Neural cell (in vitro differentiated cells): Measurements from ENCODE around the gene ABCC9. TPM values are rescaled to one million over a fixed set of nuclear protein-coding genes. Genes with fewer than 3 reads are reported as not detected.

Experiments
- H2AFZ ChIP-seq: fragments of 200-600, 300-800 bp; sonication (generic), shearing (Covaris generic); 2 replicates; pipeline ENCODE4 v1.6.0; 2014; ENCODE audit warnings: low read depth, mild to moderate bottlenecking, antibody characterized with exemption, low read length, moderate library complexity
- H3F3A ChIP-seq: fragments of 200-600 bp; shearing (Covaris generic); 2 replicates; pipeline ENCODE4 v1.6.1; 2016; ENCODE audit warnings: mild to moderate bottlenecking, moderate library complexity, mixed read lengths, antibody characterized with exemption, low read length; ENCODE audit not compliant: insufficient read depth, poor library complexity, severe bottlenecking
- H3K27ac ChIP-seq: fragments of 200-600, 300-800 bp; sonication (generic), shearing (Covaris generic); 2 replicates; pipeline ENCODE4 v1.5.1; 2014; ENCODE audit warnings: mild to moderate bottlenecking, low read length, moderate library complexity
- H3K27me3 ChIP-seq: fragments of 300-800, 200-600 bp; sonication (generic), shearing (Covaris generic); 2 replicates; pipeline ENCODE4 v1.6.0; 2014; ENCODE audit warnings: mild to moderate bottlenecking, low read depth, low read length, moderate library complexity; ENCODE audit not compliant: insufficient read depth
- H3K36me3 ChIP-seq: fragments of 300-800, 200-600 bp; sonication (generic), shearing (Covaris generic); 2 replicates; pipeline ENCODE4 v1.5.1; 2014; ENCODE audit warnings: mild to moderate bottlenecking, antibody characterized with exemption, low read length, moderate library complexity; ENCODE audit not compliant: insufficient read depth
- H3K4me2 ChIP-seq: fragments of 300-800, 200-600 bp; sonication (generic), shearing (Covaris generic); 2 replicates; pipeline ENCODE4 v1.6.0; 2014; ENCODE audit warnings: mild to moderate bottlenecking, low read length
- H3K4me3 ChIP-seq: fragments of 300-800, 200-600 bp; sonication (generic), shearing (Covaris generic); 2 replicates; pipeline ENCODE4 v1.5.1; 2014; ENCODE audit warnings: mild to moderate bottlenecking, low read length, moderate library complexity
- H3K79me2 ChIP-seq: fragments of 200-600 bp; shearing (Covaris generic); replicated peaks from 2 replicates; pipeline ENCODE4 v1.6.0; 2014; ENCODE audit warnings: mild to moderate bottlenecking, low read length, moderate library complexity; ENCODE audit not compliant: insufficient read depth
- H3K9ac ChIP-seq: fragments of 300-800, 200-600 bp; sonication (generic), shearing (Covaris generic); 2 replicates; pipeline ENCODE4 v1.6.1; 2016; ENCODE audit warnings: mild to moderate bottlenecking, low read length, mixed read lengths
- H3K9me2 ChIP-seq: fragments of 200-600 bp; shearing (Covaris generic); 2 replicates; pipeline ENCODE4 v1.6.1; 2016; ENCODE audit warnings: mild to moderate bottlenecking, low read length, mixed read lengths; ENCODE audit not compliant: insufficient read depth
- H3K9me3 ChIP-seq: fragments of 200-600, 300-800 bp; sonication (generic), shearing (Covaris generic); 2 replicates; pipeline ENCODE4 v1.6.1; 2016; ENCODE audit warnings: mild to moderate bottlenecking, mixed run types, low read length, moderate library complexity, mixed read lengths
- H4K20me1 ChIP-seq: fragments of 200-600 bp; shearing (Covaris generic); 2 replicates; pipeline ENCODE4 v1.6.1; 2016; ENCODE audit warnings: mild to moderate bottlenecking, mixed run types; ENCODE audit not compliant: insufficient read depth
- CTCF ChIP-seq: fragments of 450-650 bp; IDR thresholded peaks from 2 replicates; pipeline ENCODE4 v1.5.1; 2014; ENCODE audit warnings: antibody characterized with exemption, mild to moderate bottlenecking, moderate library complexity; ENCODE audit not compliant: poor library complexity, severe bottlenecking
- EP300 ChIP-seq: fragments of 450-650 bp; conservative IDR thresholded peaks from 2 replicates; pipeline ENCODE4 v1.6.1; 2014; ENCODE audit warnings: antibody characterized with exemption, mild to moderate bottlenecking, moderate library complexity; ENCODE audit not compliant: poor library complexity, severe bottlenecking
- EZH2 ChIP-seq: fragments of 200-600, 300-800 bp; shearing (Covaris generic), sonication (generic); IDR thresholded peaks from 2 replicates; pipeline ENCODE4 v1.6.1; 2014; ENCODE audit warnings: antibody characterized with exemption, low read length, borderline replicate concordance, mild to moderate bottlenecking; ENCODE audit not compliant: insufficient read depth, poor library complexity, severe bottlenecking
- MXI1 ChIP-seq: fragments of 450-650 bp; conservative IDR thresholded peaks from 2 replicates; pipeline ENCODE4 v1.6.1; 2014; ENCODE audit warnings: antibody characterized with exemption, mild to moderate bottlenecking; ENCODE audit not compliant: poor library complexity, severe bottlenecking
- POLR2AphosphoS5 ChIP-seq: IDR thresholded peaks from 2 replicates; pipeline ENCODE4 v1.6.1; 2012
- RAD21 ChIP-seq: fragments of 450-650 bp; conservative IDR thresholded peaks from 2 replicates; pipeline ENCODE4 v1.6.1; 2014; ENCODE audit warnings: antibody characterized with exemption, mild to moderate bottlenecking, moderate library complexity
- REST ChIP-seq: IDR thresholded peaks from 2 replicates; pipeline ENCODE4 v1.6.1; 2012; ENCODE audit warnings: borderline replicate concordance
- SMC3 ChIP-seq: fragments of 450-650 bp; conservative IDR thresholded peaks from 2 replicates; pipeline ENCODE4 v1.6.1; 2014; ENCODE audit warnings: antibody characterized with exemption, mild to moderate bottlenecking, moderate library complexity; ENCODE audit not compliant: poor library complexity
- TAF1 ChIP-seq: IDR thresholded peaks from 2 replicates; pipeline ENCODE4 v1.6.1; 2012; ENCODE audit warnings: low read depth
- polyA plus RNA-seq: library from polyadenylated mRNA; depleted of rRNA; stranded (reverse); fragments of >200 nt; gene quantifications from 2 replicates; pipeline ENCODE4 v1.2.3, GENCODE V29; 2014

Gene ABCC9
- polyA plus RNA-seq, 1 donor from 2014 or later = 0.32 TPM

GRCh38 chr12:21913823-21914222, 27.4 kb downstream of the ABCC9 start:
- H3K4me3 ChIP-seq = no peak overlapping the region
- no peaks in the 10 kb centered on the region for H3K27me3 ChIP-seq
- H3K9ac ChIP-seq = no peak overlapping the region
- no peak for TF ChIP-seq POLR2AphosphoS5
- TF ChIP-seq EZH2 = no peak
- H3K4me2 ChIP-seq = no peak overlapping the region
- no peaks in the 10 kb centered on the region for H4K20me1 ChIP-seq
- no peaks in the 10 kb centered on the region for H3F3A ChIP-seq
- no peak overlapping the region for H3K27ac ChIP-seq
- H2AFZ ChIP-seq = no peak overlapping the region
- no peaks in the 10 kb centered on the region for H3K9me3 ChIP-seq
- H3K9me2 ChIP-seq = no peaks in the 10 kb centered on the region
- no peaks in the 10 kb centered on the region for H3K79me2 ChIP-seq
- H3K36me3 ChIP-seq = no peaks in the 10 kb centered on the region

GRCh38 chr12:21912318-21912717, 28.9 kb downstream of the ABCC9 start:
- H3K27ac ChIP-seq = no peak overlapping the region
- no peak overlapping the region for H3K9ac ChIP-seq
- no peaks in the 10 kb centered on the region for H4K20me1 ChIP-seq
- no peak overlapping the region for H2AFZ ChIP-seq
- H3K4me2 ChIP-seq = no peak overlapping the region
- no peaks in the 10 kb centered on the region for H3K79me2 ChIP-seq
- no peak overlapping the region for H3K4me3 ChIP-seq
- no peaks in the 10 kb centered on the region for H3K9me2 ChIP-seq
- TF ChIP-seq EZH2 = no peak
- no peak for TF ChIP-seq MXI1
- H3K36me3 ChIP-seq = no peaks in the 10 kb centered on the region
- H3K9me3 ChIP-seq = no peaks in the 10 kb centered on the region
- no peaks in the 10 kb centered on the region for H3F3A ChIP-seq
- no peaks in the 10 kb centered on the region for H3K27me3 ChIP-seq

- Histone ChIP-seq H3K4me2 (no peak overlapping the region), H3K9ac (no peak overlapping the region), H3K9me2 (no peaks in the 10 kb centered on the region), H3K4me3 (no peak overlapping the region), H3K27ac (no peak overlapping the region), H3K36me3 (no peaks in the 10 kb centered on the region), H3K27me3 (no peaks in the 10 kb centered on the region), H3F3A (no peaks in the 10 kb centered on the region), H3K9me3 (no peaks in the 10 kb centered on the region), H3K79me2 (no peaks in the 10 kb centered on the region), H2AFZ (no peak overlapping the region), H4K20me1 (no peaks in the 10 kb centered on the region)
- TF ChIP-seq SMC3 (no peak), CTCF (no peak), MXI1 (no peak), EP300 (no peak), EZH2 (no peak), POLR2AphosphoS5 (no peak), RAD21 (no peak), REST (no peak), TAF1 (no peak)
Observed at GRCh38 chr12:21911832-21912231, 29.4 kb downstream of the ABCC9 start.
